CD4-positive, alpha-beta T cell treated with Interleukin-12 subunit alpha and Interleukin-12 subunit beta, for 1 hour (primary cell): ENCODE data around the gene OR4C13.
"Not testable (repeated sequence)": the region's sequence is repeated elsewhere in the genome, so short reads cannot be mapped to it uniquely, and the experiment has no call there.

Experiments
- DNase-seq: peaks from one replicate; pipeline ENCODE4 v3.0.0-alpha.2; 2020

OR4C13 gene

DNA sequence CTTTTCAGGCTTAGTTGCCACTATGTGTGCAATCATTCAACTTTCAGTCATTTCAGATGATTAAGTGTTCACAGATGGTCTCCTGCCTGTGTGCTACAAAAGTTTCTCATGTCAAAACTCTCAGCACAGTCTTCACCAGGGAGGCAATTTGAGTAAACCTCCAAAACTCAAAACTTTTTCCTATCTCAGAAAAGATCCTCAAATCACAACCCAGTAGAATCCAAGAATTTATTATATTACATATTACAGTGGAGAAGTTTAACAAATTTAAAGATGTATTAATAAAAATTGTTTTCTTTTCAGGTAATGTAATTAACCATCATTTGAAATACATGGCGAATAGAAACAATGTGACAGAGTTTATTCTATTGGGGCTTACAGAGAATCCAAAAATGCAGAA, at the start of gene OR4C13:
Gene OR4C13 (plus strand): TSS at position 301 of the 400 bp plus-strand sequence. CDS start 32 bp downstream, at position 333.
- no peak for DNase-seq

- DNase-seq: not testable (repeated sequence)
These were observed 40.7 kb upstream of the OR4C13 start for GRCh38 chr11:49911516-49911915.

DNA sequence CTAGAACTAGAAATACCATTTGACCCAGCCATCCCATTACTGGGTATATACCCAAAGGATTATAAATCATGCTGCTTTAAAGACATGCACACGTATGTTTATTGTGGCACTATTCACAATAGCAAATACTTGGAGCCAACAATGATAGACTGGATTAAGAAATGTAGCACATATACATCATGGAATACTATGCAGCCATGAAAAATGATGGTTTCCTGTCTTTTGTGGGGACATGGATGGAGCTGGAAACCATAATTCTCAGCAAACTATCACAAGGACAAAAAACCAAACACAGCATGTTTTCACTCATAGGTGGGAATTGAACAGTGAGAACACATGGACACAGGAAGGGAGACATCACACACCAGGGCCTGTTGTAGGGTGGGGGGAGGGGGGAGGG, 3.5 kb upstream of the OR4C13 start:
- not testable (repeated sequence) for DNase-seq

DNA sequence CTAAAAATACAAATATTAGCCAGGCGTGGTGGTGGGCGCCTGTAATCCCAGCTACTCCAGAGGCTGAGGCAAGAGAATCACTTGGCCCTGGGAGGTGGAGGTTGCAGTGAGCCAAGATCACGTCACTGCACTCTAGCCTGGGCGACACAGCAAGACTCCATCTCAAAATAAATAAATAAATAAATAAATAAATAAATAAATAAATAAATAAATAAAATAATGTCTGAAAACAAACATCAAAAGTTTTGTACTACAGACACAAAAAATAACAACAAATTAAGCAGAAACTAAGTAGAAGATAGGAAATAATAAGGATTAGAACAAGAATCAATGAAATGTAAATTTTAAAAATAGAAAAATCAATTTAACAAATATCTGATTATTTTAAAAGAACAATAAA, 21.2 kb downstream of the OR4C13 start:
- DNase-seq: not testable (repeated sequence)

DNA sequence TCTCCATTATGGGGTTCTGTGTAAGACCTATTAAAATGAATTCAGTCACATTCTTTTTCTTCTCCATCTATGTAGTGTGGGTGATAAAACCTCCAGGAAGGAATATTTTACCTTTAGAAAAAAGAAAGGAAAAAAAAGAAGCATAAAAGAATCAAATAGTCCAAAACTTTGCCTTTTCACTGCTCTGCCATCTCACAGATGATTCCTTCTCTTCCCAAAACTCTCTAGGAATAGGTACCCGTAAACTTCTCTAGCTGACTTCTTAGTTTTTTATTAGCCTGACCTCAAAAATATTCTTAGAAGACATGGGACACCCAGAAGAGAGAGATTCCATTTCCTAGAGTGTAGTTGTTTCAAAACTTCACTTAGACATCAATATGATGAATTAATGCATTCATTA, 30.2 kb downstream of the OR4C13 start, which contains the start of gene OR4C12:
Gene OR4C12 (minus strand): TSS at position 101 of the 400 bp plus-strand sequence. CDS start 34 bp downstream, at position 67.
- not testable (repeated sequence) for DNase-seq

GRCh38 chr11:49995565-49995964, 43.4 kb downstream of the OR4C13 start:
- DNase-seq: peak; percentile 34
